HG02588 (cell line): Measurements from ENCODE around the gene BRD7.
"Not testable (repeated sequence)": the region's sequence is repeated elsewhere in the genome, so short reads cannot be mapped to it uniquely, and the experiment has no call there.

Experiments used
- ATAC-seq: cut with Tn5 transposase; IDR thresholded peaks from one replicate; pipeline ENCODE4 v1.9.1; 2021; ENCODE audit warnings: mild to moderate bottlenecking, moderate library complexity; ENCODE audit not compliant: unreplicated experiment

BRD7 gene

DNA sequence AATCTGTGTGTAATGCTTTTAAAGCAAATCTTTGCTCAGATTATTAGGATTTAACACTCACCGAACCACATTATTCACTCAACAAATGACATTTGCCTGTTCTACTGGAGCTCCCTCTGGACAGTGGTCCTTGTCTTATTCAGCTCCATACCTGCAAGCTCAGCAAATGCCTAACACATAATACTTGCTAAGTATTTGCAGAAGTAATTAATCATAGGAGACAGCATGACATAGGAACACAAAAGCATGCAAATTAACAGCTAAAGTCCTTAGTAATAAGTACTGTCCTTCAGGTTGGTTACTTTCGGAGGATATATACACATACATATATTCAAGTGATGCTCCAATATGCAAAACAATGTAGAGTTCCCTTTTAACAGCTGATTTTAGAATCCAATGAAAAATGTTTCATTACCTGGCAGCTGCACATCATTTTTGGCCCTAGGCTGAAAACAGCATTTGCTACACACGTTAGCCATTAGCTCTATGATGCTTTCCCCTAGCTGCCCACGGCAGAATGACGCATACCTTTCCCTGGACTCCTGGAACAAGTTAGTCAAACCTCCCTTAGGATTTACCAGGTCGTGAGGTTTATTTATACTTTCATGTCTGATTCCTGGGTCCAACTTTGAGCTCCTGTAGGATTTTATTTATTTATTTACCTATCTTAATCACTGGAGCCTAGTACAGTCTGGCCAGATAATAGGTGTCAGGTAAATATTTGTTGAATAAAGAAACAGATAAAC lies 8.6 kb downstream of the BRD7 start:
- ATAC-seq = no peak

- no peak for ATAC-seq
Observed at GRCh38 chr16:50359626-50360025, 9.2 kb downstream of the BRD7 start.

GRCh38 chr16:50354629-50355456 lies 13.9 kb downstream of the BRD7 start:
- no peak for ATAC-seq

- no peak for ATAC-seq
Observed at GRCh38 chr16:50354082-50354481, 14.7 kb downstream of the BRD7 start.

DNA sequence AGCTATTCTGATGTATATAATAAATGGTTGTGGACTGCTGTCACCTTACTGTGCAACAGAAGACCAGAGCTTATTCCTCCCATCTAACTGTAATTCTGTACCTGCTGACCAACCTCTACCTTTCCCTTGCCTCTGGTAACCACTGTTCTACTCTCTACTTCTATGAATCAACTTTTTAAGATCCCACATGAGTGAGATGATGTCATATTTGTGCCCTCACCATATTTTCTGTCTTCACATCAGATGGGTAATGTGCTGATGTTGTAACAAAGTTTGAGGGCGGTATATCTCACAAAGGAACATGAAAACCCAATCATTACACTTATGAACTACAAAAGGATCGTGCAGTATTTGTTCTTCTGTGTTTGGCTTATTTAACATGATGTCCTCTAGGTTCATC lies 16.8 kb downstream of the BRD7 start:
- ATAC-seq = no peak

- no peak for ATAC-seq
Observed at GRCh38 chr16:50351116-50351515, 17.7 kb downstream of the BRD7 start.

- ATAC-seq = not testable (repeated sequence)
Observed at GRCh38 chr16:50345210-50345609, 23.6 kb downstream of the BRD7 start.

- not testable (repeated sequence) for ATAC-seq
Observed at GRCh38 chr16:50343566-50343965, 25.2 kb downstream of the BRD7 start.

GRCh38 chr16:50340578-50340977 lies 28.2 kb downstream of the BRD7 start:
- ATAC-seq = no peak

DNA sequence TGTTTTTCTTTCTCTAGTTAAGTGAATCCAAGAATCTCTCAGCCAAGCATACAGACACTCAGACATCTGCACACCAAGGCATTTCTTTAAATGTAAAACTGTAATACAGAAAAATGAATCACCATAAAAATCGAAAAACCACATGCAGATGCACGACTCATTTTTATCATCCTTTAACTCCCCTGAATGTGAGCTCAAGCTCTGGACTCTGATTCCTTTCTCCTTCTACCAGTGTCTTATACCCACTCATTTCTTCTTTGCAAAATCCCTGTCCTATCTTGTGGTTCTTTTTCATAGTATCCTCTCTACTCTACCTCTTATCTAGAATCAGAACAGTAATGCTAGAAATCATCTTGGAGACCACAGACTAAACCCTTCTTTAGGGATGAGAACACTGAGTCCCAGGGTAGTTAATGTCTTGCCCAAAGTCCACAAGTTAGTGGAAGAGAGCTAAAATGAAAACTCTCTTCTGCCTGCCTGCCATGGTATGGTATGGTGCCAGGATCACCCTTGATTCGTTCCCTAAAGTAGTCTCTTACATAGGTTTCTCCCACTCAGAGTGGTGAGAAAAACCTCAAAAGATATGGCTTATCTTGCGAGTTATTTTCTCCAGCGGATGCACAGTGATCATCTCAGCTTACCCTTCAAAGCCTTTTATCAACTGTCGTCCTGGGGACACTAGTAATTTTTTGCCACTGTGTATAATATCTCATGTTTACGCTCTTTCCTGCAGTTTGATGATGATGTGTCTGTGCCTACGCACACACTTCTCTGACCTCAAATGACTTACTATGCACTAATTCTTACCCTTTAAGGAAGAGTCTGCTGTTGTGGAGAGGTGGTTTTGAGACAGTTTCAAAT lies 30.2 kb downstream of the BRD7 start:
- no peak for ATAC-seq

DNA sequence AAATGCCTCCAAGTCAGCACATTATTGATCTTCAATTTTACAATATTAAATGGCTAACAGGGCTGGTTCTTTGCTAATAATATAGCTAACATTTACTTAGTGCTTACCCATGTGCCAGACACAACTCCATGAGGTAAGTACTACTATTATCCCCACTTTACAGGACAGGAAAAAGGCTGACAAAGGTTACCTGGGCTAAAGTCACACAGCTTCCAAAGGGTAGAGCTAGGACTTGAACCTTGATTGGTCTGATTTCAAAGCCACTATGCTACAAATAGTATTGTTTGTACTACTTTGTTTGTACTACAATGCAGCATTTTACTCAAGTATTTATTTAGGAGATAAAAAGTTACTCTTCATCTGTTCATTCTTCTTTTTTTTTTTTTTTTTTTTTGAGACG lies 31.9 kb downstream of the BRD7 start:
- ATAC-seq = no peak

- peak; percentile 79 for ATAC-seq
Observed at GRCh38 chr16:50335196-50335958, 33.4 kb downstream of the BRD7 start.

GRCh38 chr16:50334106-50334975 lies 34.4 kb downstream of the BRD7 start:
- no peak for ATAC-seq

DNA sequence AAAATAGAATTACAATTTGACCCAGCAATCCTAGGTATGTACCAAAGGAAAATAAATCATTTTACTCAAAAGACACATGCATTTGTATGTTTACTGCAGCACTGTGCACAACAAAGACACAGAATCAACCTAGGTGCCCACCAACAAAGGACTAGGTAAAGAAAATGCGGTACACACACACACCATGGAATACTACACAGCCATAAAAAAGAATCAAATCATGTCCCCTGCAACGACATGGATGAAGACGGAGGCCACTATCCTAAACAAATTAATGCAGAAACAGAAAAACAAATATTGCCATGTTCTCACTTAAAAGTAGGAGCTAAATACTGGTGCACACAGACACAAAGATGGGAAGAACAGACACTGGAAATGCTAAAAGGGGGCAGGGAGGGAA lies 36.2 kb downstream of the BRD7 start:
- no peak for ATAC-seq

DNA sequence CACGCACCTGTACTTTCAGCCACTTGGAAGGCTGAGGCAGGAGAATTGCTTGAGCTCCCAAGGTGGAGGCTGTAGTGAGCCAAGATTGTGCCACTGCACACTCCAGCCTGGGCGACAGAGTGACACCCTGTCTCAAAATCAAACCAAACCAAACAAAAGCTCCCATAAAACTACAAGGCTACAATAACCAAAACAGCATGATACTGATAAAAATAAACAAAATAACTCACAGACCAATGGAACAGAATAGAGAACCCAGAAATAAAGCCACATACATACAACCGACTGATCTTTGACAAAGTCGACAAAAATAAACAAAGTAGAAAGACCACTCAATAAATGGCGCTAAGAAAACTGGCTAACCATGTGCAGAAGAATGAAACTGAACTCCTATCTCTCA lies 37.2 kb downstream of the BRD7 start:
- ATAC-seq = no peak

GRCh38 chr16:50329446-50330189 lies 39.2 kb downstream of the BRD7 start:
- ATAC-seq = no peak

DNA sequence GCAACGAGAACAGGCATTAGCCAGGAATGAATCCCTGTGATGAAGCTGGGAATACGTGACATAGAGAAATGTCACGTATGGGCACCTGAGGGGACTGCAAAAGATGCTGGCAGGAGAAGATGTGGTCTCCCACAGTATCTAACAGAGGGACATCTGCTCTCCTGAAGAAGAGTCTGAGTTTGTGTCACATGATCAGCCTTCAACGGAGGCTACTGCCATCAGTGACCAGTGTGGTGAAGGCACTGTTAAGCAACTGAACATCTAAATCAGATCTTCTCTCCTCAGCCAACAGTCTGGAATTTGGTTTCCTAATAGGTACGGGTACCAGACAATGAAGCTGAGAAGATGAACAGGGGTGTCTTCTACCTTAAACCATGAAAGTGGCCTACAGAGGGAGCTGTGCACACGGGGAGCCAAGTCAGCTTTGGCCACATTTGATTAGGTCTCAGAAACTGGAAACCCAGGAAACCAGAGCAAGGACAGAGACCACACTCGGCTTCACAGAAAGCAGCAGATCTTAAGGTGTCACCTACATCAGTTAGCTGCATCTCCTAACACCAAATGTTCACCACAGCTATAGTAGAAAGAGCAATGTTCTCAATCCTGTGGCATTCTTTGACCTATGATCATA lies 41.8 kb downstream of the BRD7 start:
- ATAC-seq = peak; percentile 57

DNA sequence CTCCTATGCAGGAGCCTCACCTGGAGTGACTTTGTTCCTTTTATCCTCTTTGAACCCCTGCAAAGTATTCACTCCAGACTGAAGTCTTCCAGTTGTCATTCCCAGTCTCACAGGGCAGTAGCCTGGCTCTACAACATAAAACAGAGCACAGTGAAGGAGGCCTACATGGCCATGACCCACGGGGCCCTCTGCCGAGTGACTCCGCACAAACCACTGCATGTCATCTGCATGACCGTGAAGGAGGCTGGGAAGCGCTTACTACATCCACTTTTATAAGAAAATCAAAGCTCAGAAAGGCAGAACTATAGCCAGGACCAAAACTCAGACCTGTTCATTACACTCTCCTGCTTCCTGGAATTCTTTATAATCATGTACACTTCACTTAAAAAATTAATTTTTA lies 42.5 kb downstream of the BRD7 start:
- ATAC-seq = no peak
